PC-3 (cell line): ENCODE measurements around the gene LINS1. TPM values are rescaled to one million over a fixed set of nuclear protein-coding genes. Genes with fewer than 3 reads are reported as not detected.

Experiments
- ATAC-seq: fragments of 200-7000 bp; cut with Tn5 transposase; 2 replicates; pipeline ENCODE4 v1.9.1; 2020; ENCODE audit warnings: mild to moderate bottlenecking, moderate library complexity
- BruUV-seq: library from RNA; stranded (reverse); fragments of 400-500 nt; replicated peaks from 2 replicates; lab custom pipeline; 2021; lab: Mats Ljungman, UMichigan
- CTCF ChIA-PET: fragments of 300-600 bp; sonication (Branson Sonifier 250); formaldehyde crosslinking; loops from one replicate; lab custom pipeline; 2022; ENCODE audit warnings: antibody characterized with exemption; lab: Charles Lee
- POLR2A ChIA-PET: fragments of 300-600 bp; sonication (Branson Sonifier 250); formaldehyde crosslinking; loops from one replicate; lab custom pipeline; 2022; ENCODE audit warnings: antibody characterized with exemption; ENCODE audit not compliant: unreplicated experiment; lab: Charles Lee
- DNase-seq: peaks from one replicate; pipeline ENCODE4 v3.0.0-alpha.2; 2015
- H2AFZ ChIP-seq: fragments of 300-600 bp; sonication (generic); 2 replicates; pipeline ENCODE4 v1.6.0; 2016; ENCODE audit warnings: antibody characterized with exemption, low read length
- H3F3A ChIP-seq: fragments of 300-600 bp; sonication (generic); one replicate; pipeline ENCODE4 v1.6.0; 2017; ENCODE audit warnings: antibody characterized with exemption, low read length, control low read depth, mild to moderate bottlenecking; ENCODE audit not compliant: unreplicated experiment
- H3K27ac ChIP-seq: fragments of 300-600 bp; sonication (generic); 2 replicates; pipeline ENCODE4 v1.5.1; 2016; ENCODE audit warnings: mild to moderate bottlenecking, low read length
- H3K27me3 ChIP-seq: fragments of 300-600 bp; sonication (generic); 2 replicates; pipeline ENCODE4 v1.6.1; 2016; ENCODE audit warnings: low read length, mixed read lengths
- H3K36me3 ChIP-seq: fragments of 300-600 bp; sonication (generic); 2 replicates; pipeline ENCODE4 v1.6.1; 2016; ENCODE audit warnings: low read depth, mixed run types, low read length, mixed read lengths
- H3K4me1 ChIP-seq: fragments of 300-600 bp; sonication (generic); 2 replicates; pipeline ENCODE4 v1.5.1; 2016; ENCODE audit warnings: low read length; ENCODE audit not compliant: insufficient read depth
- H3K4me2 ChIP-seq: fragments of 300-600 bp; sonication (generic); 2 replicates; pipeline ENCODE4 v1.6.0; 2016; ENCODE audit warnings: low read length
- H3K4me3 ChIP-seq: fragments of 300-600 bp; sonication (generic); 2 replicates; pipeline ENCODE4 v1.5.1; 2016; ENCODE audit warnings: mild to moderate bottlenecking, low read length, mixed read lengths
- H3K79me2 ChIP-seq: fragments of 300-600 bp; sonication (generic); 2 replicates; pipeline ENCODE4 v1.6.1; 2017; ENCODE audit warnings: low read length, mixed read lengths
- H3K9ac ChIP-seq: fragments of 300-600 bp; sonication (generic); 2 replicates; pipeline ENCODE4 v1.6.0; 2016; ENCODE audit warnings: mild to moderate bottlenecking, low read length
- H3K9me2 ChIP-seq: fragments of 300-600 bp; sonication (generic); replicated peaks from 2 replicates; pipeline ENCODE4 v1.6.1; 2016; ENCODE audit warnings: mixed run types, low read length, mixed read lengths
- H3K9me3 ChIP-seq: fragments of 300-600 bp; sonication (generic); 2 replicates; pipeline ENCODE4 v1.6.1; 2016; ENCODE audit warnings: low read length, mixed read lengths
- H4K20me1 ChIP-seq: fragments of 300-600 bp; sonication (generic); 2 replicates; pipeline ENCODE4 v1.6.1; 2016; ENCODE audit warnings: low read length, mixed read lengths
- EZH2 ChIP-seq: fragments of 300-600 bp; sonication (generic); IDR thresholded peaks from one replicate; pipeline ENCODE4 v1.6.1; 2017; ENCODE audit warnings: antibody characterized with exemption, mild to moderate bottlenecking, low read length; ENCODE audit not compliant: unreplicated experiment
- EZH2phosphoT487 ChIP-seq: fragments of 300-600 bp; sonication (generic); IDR thresholded peaks from 2 replicates; pipeline ENCODE4 v1.6.1; 2018; ENCODE audit warnings: mild to moderate bottlenecking, antibody characterized with exemption, low read length, borderline replicate concordance
- intact Hi-C: fragments of 100-400 bp; cut with micrococcal nuclease; formaldehyde crosslinking; loops from 2 replicates; pipeline ENCODE4 v1.9.0; 2023
- total RNA-seq: library from RNA; depleted of rRNA; stranded (reverse); fragments of >200 nt; gene quantifications from 2 replicates; pipeline ENCODE4 v1.2.3, GENCODE V29; 2014
- TF ChIP-seq, protein P1 (sequence below): fragments of 300-600 bp; sonication (generic); conservative IDR thresholded peaks from 2 replicates; pipeline ENCODE4 v1.5.1; 2017; ENCODE audit warnings: antibody characterized with exemption, low read depth, mild to moderate bottlenecking, low read length

The LINS1 gene
- total RNA-seq, 1 experiment from 2014 or later: 8.5 TPM

DNA sequence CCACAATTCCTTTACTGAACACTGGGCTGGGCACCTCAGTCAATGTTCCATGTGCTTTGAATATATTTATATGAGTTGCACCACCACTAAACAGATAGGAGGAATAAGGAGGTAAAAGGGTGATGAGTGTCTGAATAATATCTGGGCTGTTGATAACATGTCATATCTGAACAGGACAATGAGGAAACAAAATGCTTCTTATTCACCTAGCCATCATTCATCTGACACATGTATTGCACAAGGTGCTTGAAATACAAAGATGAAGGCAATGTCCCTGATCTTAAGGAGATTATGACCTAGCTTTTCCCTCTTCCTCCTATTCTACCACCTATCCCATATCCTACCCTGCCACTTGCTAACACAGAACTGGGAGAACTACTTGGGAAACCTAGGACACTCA is 65.3 kb downstream of the LINS1 start:
- no peaks in the 10 kb centered on the region for H3F3A ChIP-seq
- no peaks in the 10 kb centered on the region for H3K4me1 ChIP-seq
- H3K4me3 ChIP-seq: no peak overlapping the region
- no peaks in the 10 kb centered on the region for H3K9me2 ChIP-seq
- DNase-seq (no peak), ATAC-seq (no peak)
- BruUV-seq: no TSS peak
- H2AFZ ChIP-seq: no peak overlapping the region
- H3K9ac ChIP-seq: no peak overlapping the region
- ChIA-PET CTCF (no interaction called here), POLR2A (no interaction called here)
- no peaks in the 10 kb centered on the region for H3K79me2 ChIP-seq
- H3K27ac ChIP-seq: no peak overlapping the region
- TF ChIP-seq, protein P1, sequence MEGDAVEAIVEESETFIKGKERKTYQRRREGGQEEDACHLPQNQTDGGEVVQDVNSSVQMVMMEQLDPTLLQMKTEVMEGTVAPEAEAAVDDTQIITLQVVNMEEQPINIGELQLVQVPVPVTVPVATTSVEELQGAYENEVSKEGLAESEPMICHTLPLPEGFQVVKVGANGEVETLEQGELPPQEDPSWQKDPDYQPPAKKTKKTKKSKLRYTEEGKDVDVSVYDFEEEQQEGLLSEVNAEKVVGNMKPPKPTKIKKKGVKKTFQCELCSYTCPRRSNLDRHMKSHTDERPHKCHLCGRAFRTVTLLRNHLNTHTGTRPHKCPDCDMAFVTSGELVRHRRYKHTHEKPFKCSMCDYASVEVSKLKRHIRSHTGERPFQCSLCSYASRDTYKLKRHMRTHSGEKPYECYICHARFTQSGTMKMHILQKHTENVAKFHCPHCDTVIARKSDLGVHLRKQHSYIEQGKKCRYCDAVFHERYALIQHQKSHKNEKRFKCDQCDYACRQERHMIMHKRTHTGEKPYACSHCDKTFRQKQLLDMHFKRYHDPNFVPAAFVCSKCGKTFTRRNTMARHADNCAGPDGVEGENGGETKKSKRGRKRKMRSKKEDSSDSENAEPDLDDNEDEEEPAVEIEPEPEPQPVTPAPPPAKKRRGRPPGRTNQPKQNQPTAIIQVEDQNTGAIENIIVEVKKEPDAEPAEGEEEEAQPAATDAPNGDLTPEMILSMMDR: no peak
- no peak for TF ChIP-seq EZH2phosphoT487
- no peak for TF ChIP-seq EZH2
- H3K9me3 ChIP-seq: no peaks in the 10 kb centered on the region
- H3K36me3 ChIP-seq: no peaks in the 10 kb centered on the region
- no peak overlapping the region for H3K4me2 ChIP-seq
- H4K20me1 ChIP-seq: no peaks in the 10 kb centered on the region
- H3K27me3 ChIP-seq: peaks cover 35% of the 10 kb centered on the region
- intact Hi-C loops: no loop called here

DNA sequence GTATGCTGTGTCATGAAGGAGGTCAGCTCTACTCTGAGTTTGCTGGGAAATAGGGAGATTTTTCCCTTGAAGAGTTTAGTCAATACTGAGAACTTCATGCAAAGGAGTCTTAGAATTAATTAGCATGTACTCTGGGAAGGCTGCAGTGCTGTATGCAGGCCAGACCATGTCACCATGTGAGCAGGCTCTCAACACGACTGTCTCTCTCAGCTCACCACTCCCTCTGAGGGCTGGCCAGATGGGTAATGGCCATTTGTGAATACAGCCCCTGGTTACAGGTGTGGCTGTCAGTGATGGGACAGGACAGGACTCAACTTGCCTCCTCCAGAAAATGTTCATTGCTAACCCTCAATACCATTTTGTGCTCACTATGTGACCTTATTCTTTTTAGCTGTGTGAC is 68.1 kb downstream of the LINS1 start:
- Histone ChIP-seq H3F3A (no peaks in the 10 kb centered on the region), H3K4me1 (no peaks in the 10 kb centered on the region), H3K9me3 (no peaks in the 10 kb centered on the region), H3K4me3 (no peak overlapping the region), H3K36me3 (no peaks in the 10 kb centered on the region), H3K79me2 (no peaks in the 10 kb centered on the region), H3K27me3 (peaks cover 63% of the 10 kb centered on the region), H3K9ac (no peak overlapping the region), H2AFZ (no peak overlapping the region), H4K20me1 (no peaks in the 10 kb centered on the region), H3K9me2 (no peaks in the 10 kb centered on the region), H3K27ac (no peak overlapping the region), H3K4me2 (no peak overlapping the region)
- ChIA-PET CTCF (no interaction called here), POLR2A (no interaction called here)
- ATAC-seq (no peak), DNase-seq (no peak)
- BruUV-seq: no TSS peak
- TF ChIP-seq, protein P1: no peak
- TF ChIP-seq EZH2 (no peak), EZH2phosphoT487 (no peak)
- intact Hi-C loops: no loop called here

DNA sequence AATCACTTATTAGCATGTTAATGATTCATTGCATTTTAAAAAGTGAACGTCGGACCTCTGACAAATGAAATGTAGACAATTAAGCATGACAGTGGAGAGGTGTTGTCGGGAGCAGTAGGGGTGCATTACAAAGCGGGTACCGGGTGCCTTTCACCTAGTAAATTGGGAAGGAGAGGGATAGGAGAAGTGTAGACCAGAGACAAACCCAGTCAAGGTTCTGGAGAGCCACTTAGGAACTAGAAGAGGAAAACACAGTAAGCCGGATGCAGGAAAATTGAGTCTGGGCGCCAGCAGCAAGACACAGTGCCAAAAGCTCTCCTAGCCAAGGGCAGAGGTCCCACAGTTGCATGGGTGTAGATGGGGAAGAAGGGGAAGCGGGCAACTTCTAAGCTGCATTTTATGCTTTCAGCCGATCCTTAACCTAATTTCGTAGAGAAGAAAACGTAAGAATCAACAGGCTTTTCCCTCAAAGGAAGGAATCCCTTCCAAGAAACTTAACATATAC is 70.1 kb downstream of the LINS1 start:
- H3K9me3 ChIP-seq: no peaks in the 10 kb centered on the region
- no peaks in the 10 kb centered on the region for H3K79me2 ChIP-seq
- no peaks in the 10 kb centered on the region for H3K9me2 ChIP-seq
- ATAC-seq (no peak), DNase-seq (no peak)
- no peak overlapping the region for H3K4me3 ChIP-seq
- no peak overlapping the region for H3K4me2 ChIP-seq
- intact Hi-C loops: no loop called here
- H3K36me3 ChIP-seq: no peaks in the 10 kb centered on the region
- no peak overlapping the region for H3K9ac ChIP-seq
- H3F3A ChIP-seq: no peaks in the 10 kb centered on the region
- H4K20me1 ChIP-seq: no peaks in the 10 kb centered on the region
- no peak overlapping the region for H3K27ac ChIP-seq
- H3K27me3 ChIP-seq: peaks cover 81% of the 10 kb centered on the region
- CTCF ChIA-PET: no interaction called here
- no peaks in the 10 kb centered on the region for H3K4me1 ChIP-seq
- BruUV-seq: no TSS peak
- TF ChIP-seq EZH2phosphoT487: no peak
- POLR2A ChIA-PET: no interaction called here
- H2AFZ ChIP-seq: no peak overlapping the region
